SU-DHL-6 (cell line): ENCODE results near the gene CCDC27.

ENCODE experiments used
- EZH2phosphoT487 ChIP-seq: fragments of 200-600 bp; sonication (generic), shearing (Covaris generic); conservative IDR thresholded peaks from 2 replicates; pipeline ENCODE4 v1.6.1; 2018; ENCODE audit warnings: mild to moderate bottlenecking, antibody characterized with exemption, low read length, moderate library complexity, mixed read lengths
- TF ChIP-seq, protein P1 (sequence below): fragments of 200-600 bp; sonication (generic); IDR thresholded peaks from one replicate; pipeline ENCODE4 v1.5.1; 2017; ENCODE audit warnings: antibody characterized with exemption, mild to moderate bottlenecking, low read length, moderate library complexity; ENCODE audit not compliant: insufficient read depth, poor library complexity, severe bottlenecking

DNA sequence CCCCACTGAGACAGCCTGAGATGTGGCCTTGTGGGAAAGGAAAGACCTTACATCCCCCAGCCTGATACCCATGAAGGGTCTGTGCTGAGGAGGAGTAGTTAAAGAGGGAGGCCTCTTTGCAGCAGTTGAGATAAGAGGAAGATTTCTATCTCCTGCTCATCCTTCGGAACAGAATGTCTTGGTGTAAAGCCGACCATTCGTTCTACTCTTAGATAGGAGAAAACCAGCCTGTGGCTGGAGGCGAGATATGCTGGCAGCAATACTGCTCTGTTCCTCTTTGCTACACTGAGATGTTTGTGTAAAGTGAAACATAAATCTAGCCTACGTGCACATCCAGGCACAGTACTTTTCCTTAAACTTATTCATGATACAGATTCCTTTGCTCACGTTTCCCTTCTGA, 1.5 kb upstream of the CCDC27 start:
- TF ChIP-seq, protein P1, sequence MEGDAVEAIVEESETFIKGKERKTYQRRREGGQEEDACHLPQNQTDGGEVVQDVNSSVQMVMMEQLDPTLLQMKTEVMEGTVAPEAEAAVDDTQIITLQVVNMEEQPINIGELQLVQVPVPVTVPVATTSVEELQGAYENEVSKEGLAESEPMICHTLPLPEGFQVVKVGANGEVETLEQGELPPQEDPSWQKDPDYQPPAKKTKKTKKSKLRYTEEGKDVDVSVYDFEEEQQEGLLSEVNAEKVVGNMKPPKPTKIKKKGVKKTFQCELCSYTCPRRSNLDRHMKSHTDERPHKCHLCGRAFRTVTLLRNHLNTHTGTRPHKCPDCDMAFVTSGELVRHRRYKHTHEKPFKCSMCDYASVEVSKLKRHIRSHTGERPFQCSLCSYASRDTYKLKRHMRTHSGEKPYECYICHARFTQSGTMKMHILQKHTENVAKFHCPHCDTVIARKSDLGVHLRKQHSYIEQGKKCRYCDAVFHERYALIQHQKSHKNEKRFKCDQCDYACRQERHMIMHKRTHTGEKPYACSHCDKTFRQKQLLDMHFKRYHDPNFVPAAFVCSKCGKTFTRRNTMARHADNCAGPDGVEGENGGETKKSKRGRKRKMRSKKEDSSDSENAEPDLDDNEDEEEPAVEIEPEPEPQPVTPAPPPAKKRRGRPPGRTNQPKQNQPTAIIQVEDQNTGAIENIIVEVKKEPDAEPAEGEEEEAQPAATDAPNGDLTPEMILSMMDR, result no peak
- TF ChIP-seq EZH2phosphoT487, result no peak
